PC-3 (cell line): Measurements from ENCODE around the gene GSN. TPM values are rescaled to one million over a fixed set of nuclear protein-coding genes. Genes with fewer than 3 reads are reported as not detected.
A peak's percentile ranks its signal among the peaks of the same experiment; 100 is the strongest.

Experiments used
- ATAC-seq: fragments of 200-7000 bp; cut with Tn5 transposase; 2 replicates; pipeline ENCODE4 v1.9.1; 2020; ENCODE audit warnings: mild to moderate bottlenecking, moderate library complexity
- BruUV-seq: library from RNA; stranded (reverse); fragments of 400-500 nt; replicated peaks from 2 replicates; lab custom pipeline; 2021; lab: Mats Ljungman, UMichigan
- CTCF ChIA-PET: fragments of 300-600 bp; sonication (Branson Sonifier 250); formaldehyde crosslinking; loops from one replicate; lab custom pipeline; 2022; ENCODE audit warnings: antibody characterized with exemption; lab: Charles Lee
- POLR2A ChIA-PET: fragments of 300-600 bp; sonication (Branson Sonifier 250); formaldehyde crosslinking; loops from one replicate; lab custom pipeline; 2022; ENCODE audit warnings: antibody characterized with exemption; ENCODE audit not compliant: unreplicated experiment; lab: Charles Lee
- DNase-seq: peaks from one replicate; pipeline ENCODE4 v3.0.0-alpha.2; 2015
- H2AFZ ChIP-seq: fragments of 300-600 bp; sonication (generic); 2 replicates; pipeline ENCODE4 v1.6.0; 2016; ENCODE audit warnings: antibody characterized with exemption, low read length
- H3F3A ChIP-seq: fragments of 300-600 bp; sonication (generic); one replicate; pipeline ENCODE4 v1.6.0; 2017; ENCODE audit warnings: antibody characterized with exemption, low read length, control low read depth, mild to moderate bottlenecking; ENCODE audit not compliant: unreplicated experiment
- H3K27ac ChIP-seq: fragments of 300-600 bp; sonication (generic); 2 replicates; pipeline ENCODE4 v1.5.1; 2016; ENCODE audit warnings: mild to moderate bottlenecking, low read length
- H3K27me3 ChIP-seq: fragments of 300-600 bp; sonication (generic); 2 replicates; pipeline ENCODE4 v1.6.1; 2016; ENCODE audit warnings: low read length, mixed read lengths
- H3K36me3 ChIP-seq: fragments of 300-600 bp; sonication (generic); 2 replicates; pipeline ENCODE4 v1.6.1; 2016; ENCODE audit warnings: low read depth, mixed run types, low read length, mixed read lengths
- H3K4me1 ChIP-seq: fragments of 300-600 bp; sonication (generic); 2 replicates; pipeline ENCODE4 v1.5.1; 2016; ENCODE audit warnings: low read length; ENCODE audit not compliant: insufficient read depth
- H3K4me2 ChIP-seq: fragments of 300-600 bp; sonication (generic); 2 replicates; pipeline ENCODE4 v1.6.0; 2016; ENCODE audit warnings: low read length
- H3K4me3 ChIP-seq: fragments of 300-600 bp; sonication (generic); 2 replicates; pipeline ENCODE4 v1.5.1; 2016; ENCODE audit warnings: mild to moderate bottlenecking, low read length, mixed read lengths
- H3K79me2 ChIP-seq: fragments of 300-600 bp; sonication (generic); 2 replicates; pipeline ENCODE4 v1.6.1; 2017; ENCODE audit warnings: low read length, mixed read lengths
- H3K9ac ChIP-seq: fragments of 300-600 bp; sonication (generic); 2 replicates; pipeline ENCODE4 v1.6.0; 2016; ENCODE audit warnings: mild to moderate bottlenecking, low read length
- H3K9me2 ChIP-seq: fragments of 300-600 bp; sonication (generic); replicated peaks from 2 replicates; pipeline ENCODE4 v1.6.1; 2016; ENCODE audit warnings: mixed run types, low read length, mixed read lengths
- H3K9me3 ChIP-seq: fragments of 300-600 bp; sonication (generic); 2 replicates; pipeline ENCODE4 v1.6.1; 2016; ENCODE audit warnings: low read length, mixed read lengths
- H4K20me1 ChIP-seq: fragments of 300-600 bp; sonication (generic); 2 replicates; pipeline ENCODE4 v1.6.1; 2016; ENCODE audit warnings: low read length, mixed read lengths
- CTCF ChIP-seq: fragments of 300-600 bp; sonication (generic); conservative IDR thresholded peaks from 2 replicates; pipeline ENCODE4 v1.5.1; 2017; ENCODE audit warnings: antibody characterized with exemption, low read depth, mild to moderate bottlenecking, low read length
- EZH2 ChIP-seq: fragments of 300-600 bp; sonication (generic); IDR thresholded peaks from one replicate; pipeline ENCODE4 v1.6.1; 2017; ENCODE audit warnings: antibody characterized with exemption, mild to moderate bottlenecking, low read length; ENCODE audit not compliant: unreplicated experiment
- EZH2phosphoT487 ChIP-seq: fragments of 300-600 bp; sonication (generic); IDR thresholded peaks from 2 replicates; pipeline ENCODE4 v1.6.1; 2018; ENCODE audit warnings: mild to moderate bottlenecking, antibody characterized with exemption, low read length, borderline replicate concordance
- intact Hi-C: fragments of 100-400 bp; cut with micrococcal nuclease; formaldehyde crosslinking; loops from 2 replicates; pipeline ENCODE4 v1.9.0; 2023
- total RNA-seq: library from RNA; depleted of rRNA; stranded (reverse); fragments of >200 nt; gene quantifications from 2 replicates; pipeline ENCODE4 v1.2.3, GENCODE V29; 2014

GSN gene
- total RNA-seq, 1 experiment from 2014 or later, result 36.5 TPM

- Histone ChIP-seq H3K79me2 (no peaks in the 10 kb centered on the region), H3K4me1 (peaks cover 60% of the 10 kb centered on the region)
These were observed 9.7 kb downstream of the GSN start for GRCh38 chr9:121277518-121278295.

GRCh38 chr9:121278477-121279261 is 10.7 kb downstream of the GSN start:
- no peaks in the 10 kb centered on the region for H3K79me2 ChIP-seq
- H3K9me3 ChIP-seq, result no peaks in the 10 kb centered on the region
- H3K4me2 ChIP-seq, result peak overlapping the region; percentile 66
- ATAC-seq (peak; percentile 66), DNase-seq (peak; percentile 87)
- CTCF ChIA-PET, result interaction anchor here (0.6 to 1.7 kb wide), 6 partner anchors 8 to 121 kb away, joined by 3 to 15 read pairs (median 4); no protein-coding TSS in a partner anchor
- 0 out of 2 replicates have a peak overlapping the region, but pooled peaks have one; percentile 10 for H3K4me3 ChIP-seq
- H3K9ac ChIP-seq, result peak overlapping the region; percentile 33; the same call in 1 of the 2 replicates
- no peaks in the 10 kb centered on the region for H3K27me3 ChIP-seq
- H2AFZ ChIP-seq, result peak overlapping the region; percentile 49; the same call in 1 of the 2 replicates
- H3K27ac ChIP-seq, result peak overlapping the region; percentile 71
- no peaks in the 10 kb centered on the region for H3F3A ChIP-seq
- POLR2A ChIA-PET, result interaction anchor here (1.0 kb wide), 1 partner anchor 77 kb away, joined by 4 read pairs; the partner anchor contains the start of gene RAB14
- H3K9me2 ChIP-seq, result no peaks in the 10 kb centered on the region
- H3K4me1 ChIP-seq, result peaks cover 59% of the 10 kb centered on the region
- intact Hi-C loops, result loop anchor here (1.0 to 2.0 kb wide), 3 partner anchors 65 to 122 kb away; no protein-coding TSS in a partner anchor
- no TSS peak for BruUV-seq
- no peaks in the 10 kb centered on the region for H4K20me1 ChIP-seq
- TF ChIP-seq EZH2phosphoT487 (no peak), CTCF (peak; percentile 79)
- H3K36me3 ChIP-seq, result no peaks in the 10 kb centered on the region

More at GRCh38 chr9:121277518-121278295, 9.7 kb downstream of the GSN start:
- ChIA-PET CTCF (interaction anchor here (1.2 to 1.7 kb wide), 3 partner anchors 9 to 64 kb away, joined by 4 to 15 read pairs (median 4); no protein-coding TSS in a partner anchor), POLR2A (interaction anchor here (1.0 kb wide), 1 partner anchor 76 kb away, joined by 4 read pairs; the partner anchor contains the start of gene RAB14)
- Histone ChIP-seq H4K20me1 (no peaks in the 10 kb centered on the region), H3K36me3 (no peaks in the 10 kb centered on the region), H3K27ac (peak overlapping the region; percentile 71), H3K9me3 (no peaks in the 10 kb centered on the region), H3K27me3 (no peaks in the 10 kb centered on the region), H3K9ac (no peak overlapping the region), H3K9me2 (no peaks in the 10 kb centered on the region), H2AFZ (no peak overlapping the region), H3F3A (no peaks in the 10 kb centered on the region), H3K4me2 (peak overlapping the region; percentile 66), H3K4me3 (0 out of 2 replicates have a peak overlapping the region, but pooled peaks have one; percentile 10)
- BruUV-seq, result no TSS peak
- intact Hi-C loops, result loop anchor here (1.0 to 2.0 kb wide), 3 partner anchors 64 to 123 kb away; no protein-coding TSS in a partner anchor
- DNase-seq (no peak), ATAC-seq (no peak)
- TF ChIP-seq EZH2, result no peak
- no peak for TF ChIP-seq EZH2phosphoT487
- TF ChIP-seq CTCF, result no peak
